Fibroblast of lung (primary cell): Measurements from ENCODE around the gene TPD52L1. TPM values are rescaled to one million over a fixed set of nuclear protein-coding genes. Genes with fewer than 3 reads are reported as not detected.
A peak's percentile ranks its signal among the peaks of the same experiment; 100 is the strongest.

ENCODE experiments used
- DNase-seq, 2 donors: peaks; one replicate each; pipeline versions ENCODE4 v3.0.0 to v3.0.0-alpha.2; 2010; ENCODE audit warnings: low read depth in 2 of 2
- H2AFZ ChIP-seq: 2 replicates; pipeline ENCODE4 v1.5.1; 2012; ENCODE audit warnings: low read length, control low read depth, inconsistent platforms
- H3K27ac ChIP-seq: 2 replicates; pipeline ENCODE4 v1.5.1; 2011; ENCODE audit warnings: low read length, control low read depth; ENCODE audit not compliant: insufficient read depth
- H3K27me3 ChIP-seq: 2 replicates; pipeline ENCODE4 v1.5.1; 2011; ENCODE audit warnings: mild to moderate bottlenecking, low read length; ENCODE audit not compliant: control insufficient read depth, insufficient read depth
- H3K36me3 ChIP-seq: 2 replicates; pipeline ENCODE4 v1.5.1; 2011; ENCODE audit warnings: low read length; ENCODE audit not compliant: control insufficient read depth, insufficient read depth
- H3K4me1 ChIP-seq: 2 replicates; pipeline ENCODE4 v1.5.1; 2011; ENCODE audit warnings: low read length; ENCODE audit not compliant: control insufficient read depth, insufficient read depth; ENCODE audit errors: extremely low read depth
- H3K4me2 ChIP-seq: 2 replicates; pipeline ENCODE4 v1.5.1; 2011; ENCODE audit warnings: low read length, control low read depth; ENCODE audit not compliant: insufficient read depth; ENCODE audit errors: extremely low read depth
- H3K4me3 ChIP-seq, 4 experiments: fragments of 200-600 bp in 1 of 4; sonication (generic) in 1 of 4; replicated peaks in 1 of 4; 2 replicates each; pipeline ENCODE4 v1.5.1; 2011 to 2016; ENCODE audit warnings: low read length in 4 of 4, low read depth in 3 of 4, mild to moderate bottlenecking in 3 of 4, control low read depth in 2 of 4, inconsistent platforms in 1 of 4, mixed read lengths in 1 of 4; ENCODE audit not compliant: insufficient read depth in 1 of 4; ENCODE audit errors: control extremely low read depth in 1 of 4
- H3K79me2 ChIP-seq: 2 replicates; pipeline ENCODE4 v1.5.1; 2012; ENCODE audit warnings: mild to moderate bottlenecking, low read length, inconsistent platforms; ENCODE audit not compliant: control insufficient read depth, insufficient read depth
- H3K9ac ChIP-seq: 2 replicates; pipeline ENCODE4 v1.5.1; 2011; ENCODE audit warnings: mild to moderate bottlenecking, low read length, control low read depth; ENCODE audit not compliant: insufficient read depth
- H3K9me3 ChIP-seq: 2 replicates; pipeline ENCODE4 v1.5.1; 2012; ENCODE audit warnings: low read depth, low read length; ENCODE audit not compliant: control insufficient read depth, insufficient read depth
- H4K20me1 ChIP-seq: 2 replicates; pipeline ENCODE4 v1.5.1; 2011; ENCODE audit warnings: low read length; ENCODE audit not compliant: control insufficient read depth, insufficient read depth; ENCODE audit errors: extremely low read depth
- CTCF ChIP-seq, 2 donors: IDR thresholded peaks in 1 of 2; conservative IDR thresholded peaks in 1 of 2; 1 replicate in 1 of 2; 2 replicates in 1 of 2; pipeline ENCODE4 v1.5.1; 2011 to 2012; ENCODE audit warnings: low read length in 2 of 2, control low read depth in 1 of 2, inconsistent platforms in 1 of 2, low read depth in 1 of 2, mild to moderate bottlenecking in 1 of 2
- EZH2 ChIP-seq: IDR thresholded peaks from 2 replicates; pipeline ENCODE4 v1.5.1; 2012; ENCODE audit warnings: low read length, control low read depth, mild to moderate bottlenecking; ENCODE audit errors: missing control alignments
- polyA plus RNA-seq, 2 donors: library from polyadenylated mRNA; depleted of rRNA in 1 of 2; stranded (reverse) in 1 of 2; unstranded in 1 of 2; fragments of >200 nt; gene quantifications; 2 replicates each; pipeline ENCODE4 v1.2.1, GENCODE V29; 2011 to 2012; ENCODE audit warnings: missing spikeins in 1 of 2
- total RNA-seq: library from RNA; depleted of rRNA; stranded (reverse); fragments of >200 nt; gene quantifications from 2 replicates; pipeline ENCODE4 v1.2.1, GENCODE V29; 2014

TPD52L1 gene
- total and polyA plus RNA-seq, 2 donors (not counting 1 experiment from before 2014, with no cell fraction given), result 41.0 to 75.9 TPM

- no peak overlapping the region for H2AFZ ChIP-seq
- DNase-seq, result no peak
- H3K4me1 ChIP-seq, result peaks cover 6% of the 10 kb centered on the region
- no peaks in the 10 kb centered on the region for H3K36me3 ChIP-seq
- no peaks in the 10 kb centered on the region for H3K79me2 ChIP-seq
- H4K20me1 ChIP-seq, result no peaks in the 10 kb centered on the region
- no peak overlapping the region for H3K4me2 ChIP-seq
- no peak overlapping the region for H3K4me3 ChIP-seq
- no peaks in the 10 kb centered on the region for H3K9me3 ChIP-seq
- H3K9ac ChIP-seq, result no peak overlapping the region
- no peak for TF ChIP-seq CTCF (conservative IDR thresholded peaks at IDR 0.05 in 1 of 2, IDR thresholded peaks at IDR 0.05 in 1 of 2; ENCODE audit: low read depth in 1 of 2, low read length in 2 of 2)
- no peak for TF ChIP-seq EZH2
- H3K27me3 ChIP-seq, result no peaks in the 10 kb centered on the region
- H3K27ac ChIP-seq, result no peak overlapping the region
Observed at GRCh38 chr6:125194941-125195340, 41.4 kb downstream of the TPD52L1 start.

GRCh38 chr6:125195526-125195925, 42.0 kb downstream of the TPD52L1 start:
- Histone ChIP-seq H3K36me3 (no peaks in the 10 kb centered on the region), H3K27me3 (no peaks in the 10 kb centered on the region), H3K9ac (no peak overlapping the region), H3K79me2 (no peaks in the 10 kb centered on the region), H3K4me2 (no peak overlapping the region), H3K4me1 (peaks cover 6% of the 10 kb centered on the region), H3K9me3 (no peaks in the 10 kb centered on the region), H2AFZ (no peak overlapping the region), H3K27ac (no peak overlapping the region), H3K4me3 (no peak overlapping the region), H4K20me1 (no peaks in the 10 kb centered on the region)
- TF ChIP-seq EZH2 (no peak), CTCF (conservative IDR thresholded peaks at IDR 0.05 in 1 of 2, IDR thresholded peaks at IDR 0.05 in 1 of 2; ENCODE audit: low read depth in 1 of 2, low read length in 2 of 2) (no peak)
- no peak for DNase-seq

GRCh38 chr6:125196613-125197012, 43.0 kb downstream of the TPD52L1 start:
- H3K9me3 ChIP-seq, result no peaks in the 10 kb centered on the region
- H4K20me1 ChIP-seq, result no peaks in the 10 kb centered on the region
- no peaks in the 10 kb centered on the region for H3K27me3 ChIP-seq
- no peaks in the 10 kb centered on the region for H3K79me2 ChIP-seq
- no peak for TF ChIP-seq EZH2
- TF ChIP-seq CTCF (conservative IDR thresholded peaks at IDR 0.05 in 1 of 2, IDR thresholded peaks at IDR 0.05 in 1 of 2; ENCODE audit: low read depth in 1 of 2, low read length in 2 of 2), result no peak
- no peak overlapping the region for H3K4me3 ChIP-seq
- H3K4me2 ChIP-seq, result no peak overlapping the region
- H3K4me1 ChIP-seq, result peaks cover 9% of the 10 kb centered on the region
- H3K9ac ChIP-seq, result no peak overlapping the region
- no peaks in the 10 kb centered on the region for H3K36me3 ChIP-seq
- no peak overlapping the region for H3K27ac ChIP-seq
- no peak overlapping the region for H2AFZ ChIP-seq
- DNase-seq, result peak in 1 of 2 donors; percentile 57
